CD14-positive monocyte (primary cell): ENCODE measurements around the gene MRPS30. TPM values are rescaled to one million over a fixed set of nuclear protein-coding genes. Genes with fewer than 3 reads are reported as not detected.
A peak's percentile ranks its signal among the peaks of the same experiment; 100 is the strongest.

ENCODE experiments used
- DNase-seq, 3 donors: peaks; one replicate each; pipeline ENCODE4 v3.0.0-alpha.2; 2011 to 2022
- H2AFZ ChIP-seq: 2 replicates; pipeline ENCODE4 v1.6.0; 2012; ENCODE audit warnings: mild to moderate bottlenecking, low read depth, low read length, inconsistent platforms; ENCODE audit not compliant: insufficient read depth, poor library complexity, severe bottlenecking
- H3K27ac ChIP-seq, 2 donors: 1 replicate in 1 of 2; 2 replicates in 1 of 2; pipeline ENCODE4 v1.5.1; 2012 to 2013; ENCODE audit warnings: low read length in 2 of 2, control low read depth in 1 of 2, inconsistent platforms in 1 of 2, low read depth in 1 of 2, mild to moderate bottlenecking in 1 of 2
- H3K27me3 ChIP-seq, 2 donors: one replicate each; pipeline versions ENCODE4 v1.6.0 to v1.6.1; 2011 to 2013; ENCODE audit warnings: low read length in 2 of 2; ENCODE audit not compliant: control insufficient read depth in 2 of 2, insufficient read depth in 2 of 2
- H3K36me3 ChIP-seq, 2 donors: replicated peaks in 1 of 2; 1 replicate in 1 of 2; 2 replicates in 1 of 2; pipeline versions ENCODE4 v1.5.1 to v1.6.1; 2012 to 2013; ENCODE audit warnings: low read length in 2 of 2, control low read depth in 1 of 2, inconsistent platforms in 1 of 2, mild to moderate bottlenecking in 1 of 2; ENCODE audit not compliant: insufficient read depth in 2 of 2, control insufficient read depth in 1 of 2
- H3K4me1 ChIP-seq, 2 donors: 1 replicate in 1 of 2; 2 replicates in 1 of 2; pipeline versions ENCODE4 v1.5.1 to v1.6.1; 2012 to 2013; ENCODE audit warnings: low read length in 2 of 2, control low read depth in 1 of 2, inconsistent platforms in 1 of 2, mild to moderate bottlenecking in 1 of 2, moderate library complexity in 1 of 2; ENCODE audit not compliant: insufficient read depth in 2 of 2, control insufficient read depth in 1 of 2
- H3K4me2 ChIP-seq: replicated peaks from 2 replicates; pipeline ENCODE3; 2012; ENCODE audit warnings: low read length, moderate library complexity, mild to moderate bottlenecking; ENCODE audit not compliant: poor library complexity, severe bottlenecking; ENCODE audit errors: extremely low read depth
- H3K4me3 ChIP-seq, 3 experiments: fragments of 200-600 bp in 1 of 3; sonication (generic) in 1 of 3; replicated peaks in 1 of 3; 1 replicate in 2 of 3; 2 replicates in 1 of 3; pipeline ENCODE4 v1.5.1; 2011 to 2013; ENCODE audit warnings: low read length in 3 of 3, mild to moderate bottlenecking in 3 of 3, control low read depth in 2 of 3, low read depth in 2 of 3, inconsistent platforms in 1 of 3, moderate library complexity in 1 of 3
- H3K79me2 ChIP-seq: 2 replicates; pipeline ENCODE4 v1.6.0; 2012; ENCODE audit warnings: mild to moderate bottlenecking, control low read depth, inconsistent platforms, low read length, moderate library complexity; ENCODE audit not compliant: insufficient read depth
- H3K9ac ChIP-seq: 2 replicates; pipeline ENCODE4 v1.6.0; 2017; ENCODE audit warnings: low read length, mild to moderate bottlenecking; ENCODE audit not compliant: insufficient read depth, poor library complexity, severe bottlenecking
- H3K9me3 ChIP-seq, 2 donors: replicated peaks in 1 of 2; 1 replicate in 1 of 2; 2 replicates in 1 of 2; pipeline versions ENCODE4 v1.5.1 to v1.6.1; 2012 to 2013; ENCODE audit warnings: low read length in 2 of 2, control low read depth in 1 of 2; ENCODE audit not compliant: control insufficient read depth in 1 of 2, insufficient read depth in 1 of 2
- H4K20me1 ChIP-seq: 2 replicates; pipeline ENCODE4 v1.6.0; 2012; ENCODE audit warnings: mild to moderate bottlenecking, low read length, control low read depth, moderate library complexity; ENCODE audit not compliant: insufficient read depth
- H3K27ac Mint-ChIP-seq, 7 donors: one replicate each; pipeline ENCODE4 v1.8.0; 2020; ENCODE audit warnings: mild to moderate bottlenecking in 7 of 7, mixed read lengths in 7 of 7, moderate library complexity in 6 of 7, inconsistent platforms in 2 of 7
- H3K27me3 Mint-ChIP-seq, 3 donors: one replicate each; pipeline ENCODE4 v1.8.0; 2021 to 2022; ENCODE audit warnings: low read depth in 3 of 3, mild to moderate bottlenecking in 3 of 3, mixed read lengths in 3 of 3, moderate library complexity in 3 of 3, inconsistent platforms in 1 of 3
- H3K36me3 Mint-ChIP-seq, 2 donors: one replicate each; pipeline ENCODE4 v1.8.0; 2020; ENCODE audit warnings: mixed read lengths in 2 of 2, inconsistent platforms in 1 of 2, mild to moderate bottlenecking in 1 of 2
- H3K4me1 Mint-ChIP-seq: one replicate; pipeline ENCODE4 v1.8.0; 2020; ENCODE audit warnings: mild to moderate bottlenecking, mixed read lengths
- H3K4me3 Mint-ChIP-seq, 2 donors: one replicate each; pipeline ENCODE4 v1.8.0; 2020; ENCODE audit warnings: mild to moderate bottlenecking in 2 of 2, mixed read lengths in 2 of 2, moderate library complexity in 1 of 2
- H3K9me3 Mint-ChIP-seq, 7 donors: one replicate each; pipeline ENCODE4 v1.8.0; 2020 to 2022; ENCODE audit warnings: mixed read lengths in 7 of 7, mild to moderate bottlenecking in 6 of 7, moderate library complexity in 6 of 7, inconsistent platforms in 2 of 7
- WGBS: methylation state at CpG from one replicate; pipeline ENCODE4 v1.1.5; 2013; ENCODE audit warnings: missing lambda C conversion rate; ENCODE audit not compliant: insufficient coverage; 5-methylcytosine and 5-hydroxymethylcytosine counted together
- intact Hi-C, 2 donors: fragments of 100-400 bp; cut with micrococcal nuclease; formaldehyde crosslinking; loops; one replicate each; pipeline versions ENCODE4 v1.15.0 to v1.15.1; 2023
- polyA plus RNA-seq, 3 donors: library from polyadenylated mRNA; depleted of rRNA in 1 of 3; unstranded in 2 of 3; stranded (reverse) in 1 of 3; fragments of 300-500 nt in 2 of 3; fragments of >200 nt in 1 of 3; fragmentation: Illumina TruSeq in 2 of 3; gene quantifications; 1 replicate in 2 of 3; 2 replicates in 1 of 3; pipeline ENCODE4 v1.2.3, GENCODE V29; 2012 to 2021
- TF ChIP-seq, protein P1 (sequence below): fragments of 200-600 bp; IDR thresholded peaks from one replicate; pipeline ENCODE4 v1.8.0; 2022; ENCODE audit warnings: antibody characterized with exemption, mild to moderate bottlenecking

The MRPS30 gene
- polyA plus RNA-seq, 3 donors = 8.8 to 28.1 (median 24.7) TPM

DNA sequence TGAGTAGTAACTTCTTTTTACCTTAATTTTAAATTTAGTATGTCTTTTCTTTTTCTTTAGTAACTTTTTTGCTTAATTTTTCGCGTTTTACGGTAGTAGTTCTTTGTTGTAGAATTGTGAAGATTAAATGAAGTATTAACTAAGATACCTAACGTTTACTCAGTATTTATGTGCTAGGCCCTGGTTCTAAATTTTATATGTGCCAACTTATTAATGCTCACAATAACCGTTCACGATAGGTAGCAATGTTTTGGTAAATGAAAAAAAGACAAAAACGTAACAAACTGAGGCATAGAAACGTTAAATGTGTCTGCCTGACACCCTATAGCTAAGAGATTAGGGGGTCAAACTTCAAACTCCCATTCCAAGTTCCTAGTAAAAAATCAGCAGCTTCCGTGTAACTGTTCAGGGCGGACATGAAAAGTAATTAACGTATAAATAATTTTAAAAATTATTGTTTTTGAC is 1.2 kb downstream of the MRPS30 start:
- H3K36me3 ChIP-seq = peaks cover 39 to 43% of the 10 kb centered on the region in 2 donors
- TF ChIP-seq, protein P1, sequence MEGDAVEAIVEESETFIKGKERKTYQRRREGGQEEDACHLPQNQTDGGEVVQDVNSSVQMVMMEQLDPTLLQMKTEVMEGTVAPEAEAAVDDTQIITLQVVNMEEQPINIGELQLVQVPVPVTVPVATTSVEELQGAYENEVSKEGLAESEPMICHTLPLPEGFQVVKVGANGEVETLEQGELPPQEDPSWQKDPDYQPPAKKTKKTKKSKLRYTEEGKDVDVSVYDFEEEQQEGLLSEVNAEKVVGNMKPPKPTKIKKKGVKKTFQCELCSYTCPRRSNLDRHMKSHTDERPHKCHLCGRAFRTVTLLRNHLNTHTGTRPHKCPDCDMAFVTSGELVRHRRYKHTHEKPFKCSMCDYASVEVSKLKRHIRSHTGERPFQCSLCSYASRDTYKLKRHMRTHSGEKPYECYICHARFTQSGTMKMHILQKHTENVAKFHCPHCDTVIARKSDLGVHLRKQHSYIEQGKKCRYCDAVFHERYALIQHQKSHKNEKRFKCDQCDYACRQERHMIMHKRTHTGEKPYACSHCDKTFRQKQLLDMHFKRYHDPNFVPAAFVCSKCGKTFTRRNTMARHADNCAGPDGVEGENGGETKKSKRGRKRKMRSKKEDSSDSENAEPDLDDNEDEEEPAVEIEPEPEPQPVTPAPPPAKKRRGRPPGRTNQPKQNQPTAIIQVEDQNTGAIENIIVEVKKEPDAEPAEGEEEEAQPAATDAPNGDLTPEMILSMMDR = no peak
- peak overlapping the region; percentile 89 for H3K4me2 ChIP-seq
- H3K4me3 Mint-ChIP-seq = peak overlapping the region; percentile 90 to 94
- WGBS = no CpG with 5 or more reads among the region's 11 CpGs
- H3K27ac ChIP-seq = peak overlapping the region in 1 of 2 donors; percentile 84
- H3K9ac ChIP-seq = no peak overlapping the region
- H3K27ac Mint-ChIP-seq = peak overlapping the region in 2 of 7 donors; percentile 14 to 84
- H3K4me1 ChIP-seq = peaks cover 12 to 16% of the 10 kb centered on the region in 2 donors
- no peaks in the 10 kb centered on the region for H3K9me3 Mint-ChIP-seq
- H3K79me2 ChIP-seq = peaks cover 24% of the 10 kb centered on the region
- peaks cover 30 to 33% of the 10 kb centered on the region in 2 donors for H3K36me3 Mint-ChIP-seq
- H3K27me3 Mint-ChIP-seq = peaks cover 0 to 3% (median 0%) of the 10 kb centered on the region in 3 donors
- H3K4me1 Mint-ChIP-seq = peaks cover 20% of the 10 kb centered on the region
- H2AFZ ChIP-seq = peak overlapping the region; percentile 91
- no peaks in the 10 kb centered on the region for H3K9me3 ChIP-seq
- intact Hi-C loops = no loop called here
- no peak for DNase-seq
- H4K20me1 ChIP-seq = no peaks in the 10 kb centered on the region
- peak overlapping the region; percentile 70 to 98 (median 81) for H3K4me3 ChIP-seq
- H3K27me3 ChIP-seq = no peaks in the 10 kb centered on the region

DNA sequence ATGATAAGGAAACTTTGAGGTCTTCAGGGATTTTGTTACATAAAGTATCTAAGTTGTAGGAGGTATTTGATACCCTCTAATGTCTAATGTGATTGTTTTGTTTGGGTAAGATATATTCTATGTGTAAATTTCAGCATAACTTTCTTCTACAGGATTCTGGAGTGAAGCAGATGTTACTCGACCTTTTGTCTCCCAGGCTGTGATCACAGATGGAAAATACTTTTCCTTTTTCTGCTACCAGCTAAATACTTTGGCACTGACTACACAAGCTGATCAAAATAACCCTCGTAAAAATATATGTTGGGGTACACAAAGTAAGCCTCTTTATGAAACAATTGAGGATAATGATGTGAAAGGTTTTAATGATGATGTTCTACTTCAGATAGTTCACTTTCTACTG is 6.0 kb downstream of the MRPS30 start:
- intact Hi-C loops = no loop called here

More for the DNA sequence above, 6.0 kb downstream of the MRPS30 start:
- Mint-ChIP-seq H3K9me3 (no peaks in the 10 kb centered on the region), H3K4me1 (peaks cover 14% of the 10 kb centered on the region), H3K27me3 (no peaks in the 10 kb centered on the region), H3K27ac (no peak overlapping the region), H3K4me3 (no peak overlapping the region), H3K36me3 (peaks cover 53 to 67% of the 10 kb centered on the region in 2 donors)
- H3K4me1 ChIP-seq = peaks cover 7 to 8% of the 10 kb centered on the region in 2 donors
- no peak overlapping the region for H3K4me3 ChIP-seq
- H3K79me2 ChIP-seq = peaks cover 14% of the 10 kb centered on the region
- H3K9ac ChIP-seq = no peak overlapping the region
- no peak overlapping the region for H3K4me2 ChIP-seq
- no peaks in the 10 kb centered on the region for H3K27me3 ChIP-seq
- H2AFZ ChIP-seq = no peak overlapping the region
- H3K36me3 ChIP-seq = peaks cover 76 to 89% of the 10 kb centered on the region in 2 donors
- H3K9me3 ChIP-seq = no peaks in the 10 kb centered on the region
- no peak for DNase-seq
- no CpG with 5 or more reads among the region's 2 CpGs for WGBS
- TF ChIP-seq, protein P1 = no peak
- no peak overlapping the region for H3K27ac ChIP-seq
- H4K20me1 ChIP-seq = no peaks in the 10 kb centered on the region
